DND-41 (cell line): ENCODE measurements around the gene CD14.

Experiments used
- EZH2 ChIP-seq: IDR thresholded peaks from 3 replicates; pipeline ENCODE4 v1.6.1; 2012; ENCODE audit warnings: borderline replicate concordance, low read depth, mild to moderate bottlenecking, moderate library complexity, low read length, inconsistent platforms; ENCODE audit not compliant: severe bottlenecking
- TF ChIP-seq, protein P1 (sequence below): IDR thresholded peaks from 2 replicates; pipeline ENCODE4 v1.5.1; 2012; ENCODE audit warnings: borderline replicate concordance, low read length, moderate library complexity, mild to moderate bottlenecking; ENCODE audit not compliant: poor library complexity, severe bottlenecking; ENCODE audit errors: extremely low read depth

DNA sequence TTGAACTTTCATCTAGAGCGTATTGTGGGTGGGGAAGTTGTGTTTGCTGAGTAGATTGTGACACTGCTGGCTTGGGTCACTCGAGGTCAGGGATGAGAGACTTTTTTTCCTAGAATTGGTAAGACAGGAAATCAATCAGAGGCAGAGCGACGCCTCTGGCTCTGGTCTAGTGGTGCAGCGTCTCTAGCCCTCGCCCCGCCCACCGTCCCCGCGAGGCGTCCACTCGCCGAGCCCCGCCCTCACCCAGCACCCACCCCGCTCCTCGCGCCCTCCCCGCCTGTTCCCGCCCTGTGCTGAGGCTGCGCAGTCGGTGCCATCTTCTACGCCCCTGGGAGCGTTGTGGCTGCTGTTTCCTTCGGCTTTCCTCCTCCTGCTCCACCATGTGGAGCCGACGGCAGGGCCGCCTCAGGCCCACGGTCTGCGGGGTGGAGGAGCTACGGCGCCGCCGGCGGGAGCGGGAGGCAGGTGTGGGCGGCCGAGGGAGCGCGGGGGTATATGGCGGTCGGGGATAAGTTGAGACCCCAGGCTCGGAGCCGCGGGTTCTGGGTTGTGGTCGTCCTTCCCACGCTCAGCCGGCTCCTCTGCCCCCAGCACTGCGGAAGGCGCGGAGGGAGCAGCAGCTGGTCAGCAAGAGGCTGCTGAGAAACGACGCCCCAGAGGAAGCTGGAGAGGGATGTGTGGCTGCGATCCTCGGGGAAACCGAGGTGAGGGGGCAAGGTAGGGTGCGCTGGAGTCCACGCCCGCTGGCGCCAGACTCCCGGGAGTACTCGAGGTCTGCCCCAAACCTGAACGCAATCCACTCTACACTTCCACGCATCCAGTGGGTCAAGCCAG lies 6.4 kb upstream of the CD14 start, which contains the start of gene TMCO6:
- TF ChIP-seq, protein P1, sequence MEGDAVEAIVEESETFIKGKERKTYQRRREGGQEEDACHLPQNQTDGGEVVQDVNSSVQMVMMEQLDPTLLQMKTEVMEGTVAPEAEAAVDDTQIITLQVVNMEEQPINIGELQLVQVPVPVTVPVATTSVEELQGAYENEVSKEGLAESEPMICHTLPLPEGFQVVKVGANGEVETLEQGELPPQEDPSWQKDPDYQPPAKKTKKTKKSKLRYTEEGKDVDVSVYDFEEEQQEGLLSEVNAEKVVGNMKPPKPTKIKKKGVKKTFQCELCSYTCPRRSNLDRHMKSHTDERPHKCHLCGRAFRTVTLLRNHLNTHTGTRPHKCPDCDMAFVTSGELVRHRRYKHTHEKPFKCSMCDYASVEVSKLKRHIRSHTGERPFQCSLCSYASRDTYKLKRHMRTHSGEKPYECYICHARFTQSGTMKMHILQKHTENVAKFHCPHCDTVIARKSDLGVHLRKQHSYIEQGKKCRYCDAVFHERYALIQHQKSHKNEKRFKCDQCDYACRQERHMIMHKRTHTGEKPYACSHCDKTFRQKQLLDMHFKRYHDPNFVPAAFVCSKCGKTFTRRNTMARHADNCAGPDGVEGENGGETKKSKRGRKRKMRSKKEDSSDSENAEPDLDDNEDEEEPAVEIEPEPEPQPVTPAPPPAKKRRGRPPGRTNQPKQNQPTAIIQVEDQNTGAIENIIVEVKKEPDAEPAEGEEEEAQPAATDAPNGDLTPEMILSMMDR, result peak; percentile 71
- no peak for TF ChIP-seq EZH2
